Lower lobe of right lung (tissue), 2 donors: ENCODE results near the gene TAF7L. TPM values are rescaled to one million over a fixed set of nuclear protein-coding genes. Genes with fewer than 3 reads are reported as not detected.

Experiments
- ATAC-seq, 2 donors: fragments of 200-7000 bp; cut with Tn5 transposase; one replicate each; pipeline ENCODE4 v1.9.1; 2020 to 2022; ENCODE audit warnings: mild to moderate bottlenecking in 2 of 2, moderate library complexity in 2 of 2
- DNase-seq: peaks from one replicate; pipeline ENCODE4 v3.0.0-alpha.2; 2020
- H3K27ac ChIP-seq: fragments of 200-600 bp; one replicate; pipeline ENCODE4 v1.8.0; 2022
- H3K27me3 ChIP-seq: fragments of 200-600 bp; one replicate; pipeline ENCODE4 v1.8.0; 2022; ENCODE audit warnings: low read depth
- H3K36me3 ChIP-seq: fragments of 200-600 bp; one replicate; pipeline ENCODE4 v1.8.0; 2022; ENCODE audit warnings: mild to moderate bottlenecking
- H3K4me1 ChIP-seq: fragments of 200-600 bp; one replicate; pipeline ENCODE4 v1.8.0; 2022
- H3K4me3 ChIP-seq: fragments of 200-600 bp; one replicate; pipeline ENCODE4 v1.8.0; 2022; ENCODE audit warnings: mild to moderate bottlenecking
- H3K9me3 ChIP-seq: fragments of 200-600 bp; one replicate; pipeline ENCODE4 v1.8.0; 2022
- intact Hi-C: fragments of 100-400 bp; cut with DNase I; formaldehyde crosslinking; loops from one replicate; pipeline ENCODE4 v1.11.0; 2022
- total RNA-seq: library from RNA; stranded (reverse); fragmentation: NEBNext Ultra II Directional; extraction: Animal tissue kit (Norgen Biotek cat#: 25700); gene quantifications from one replicate; pipeline ENCODE4 v1.2.1, GENCODE V29; 2021
- TF ChIP-seq, protein P1 (sequence below): fragments of 200-600 bp; IDR thresholded peaks from one replicate; pipeline ENCODE4 v1.8.0; 2022; ENCODE audit warnings: antibody characterized with exemption, mild to moderate bottlenecking
- donor health status: DM: no; HTN: yes; CAD: no; lungs with severe emphysema.

Gene TAF7L
- total RNA-seq, 1 donor from 2014 or later, result not detected

GRCh38 chrX:101220662-101221260, 70.4 kb downstream of the TAF7L start:
- Histone ChIP-seq H3K27me3 (no peaks in the 10 kb centered on the region), H3K9me3 (no peaks in the 10 kb centered on the region), H3K36me3 (no peaks in the 10 kb centered on the region), H3K4me1 (no peaks in the 10 kb centered on the region), H3K27ac (no peak overlapping the region), H3K4me3 (no peak overlapping the region)
- intact Hi-C loops, result no loop called here
- ATAC-seq (no peak), DNase-seq (no peak)
- TF ChIP-seq, protein P1, sequence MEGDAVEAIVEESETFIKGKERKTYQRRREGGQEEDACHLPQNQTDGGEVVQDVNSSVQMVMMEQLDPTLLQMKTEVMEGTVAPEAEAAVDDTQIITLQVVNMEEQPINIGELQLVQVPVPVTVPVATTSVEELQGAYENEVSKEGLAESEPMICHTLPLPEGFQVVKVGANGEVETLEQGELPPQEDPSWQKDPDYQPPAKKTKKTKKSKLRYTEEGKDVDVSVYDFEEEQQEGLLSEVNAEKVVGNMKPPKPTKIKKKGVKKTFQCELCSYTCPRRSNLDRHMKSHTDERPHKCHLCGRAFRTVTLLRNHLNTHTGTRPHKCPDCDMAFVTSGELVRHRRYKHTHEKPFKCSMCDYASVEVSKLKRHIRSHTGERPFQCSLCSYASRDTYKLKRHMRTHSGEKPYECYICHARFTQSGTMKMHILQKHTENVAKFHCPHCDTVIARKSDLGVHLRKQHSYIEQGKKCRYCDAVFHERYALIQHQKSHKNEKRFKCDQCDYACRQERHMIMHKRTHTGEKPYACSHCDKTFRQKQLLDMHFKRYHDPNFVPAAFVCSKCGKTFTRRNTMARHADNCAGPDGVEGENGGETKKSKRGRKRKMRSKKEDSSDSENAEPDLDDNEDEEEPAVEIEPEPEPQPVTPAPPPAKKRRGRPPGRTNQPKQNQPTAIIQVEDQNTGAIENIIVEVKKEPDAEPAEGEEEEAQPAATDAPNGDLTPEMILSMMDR, result no peak

DNA sequence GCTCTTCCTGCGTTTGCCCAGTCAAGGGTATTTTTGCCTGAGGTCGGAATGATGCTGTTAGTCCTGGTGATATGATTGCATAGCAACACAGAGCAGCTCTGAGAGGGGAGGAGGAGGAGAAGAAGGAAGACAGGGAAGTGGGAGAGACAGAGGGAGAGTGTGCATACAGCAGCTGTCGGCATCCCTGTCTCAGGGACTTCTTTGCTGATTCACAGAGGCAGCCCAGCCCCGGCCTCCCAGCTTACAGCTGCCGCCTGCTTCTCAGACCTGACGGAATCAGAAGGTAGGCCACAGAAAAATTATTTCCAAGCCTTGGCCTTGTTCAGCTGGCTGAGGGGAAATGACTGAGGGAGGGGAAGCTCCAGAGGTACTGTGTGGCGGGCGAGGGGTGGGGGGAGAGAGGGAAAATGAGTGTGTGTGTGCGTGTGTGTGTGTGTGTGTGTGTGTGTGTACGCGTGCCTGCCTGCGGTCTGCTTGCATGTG, 71.2 kb downstream of the TAF7L start:
- no peak overlapping the region for H3K4me3 ChIP-seq
- TF ChIP-seq, protein P1, result no peak

DNA sequence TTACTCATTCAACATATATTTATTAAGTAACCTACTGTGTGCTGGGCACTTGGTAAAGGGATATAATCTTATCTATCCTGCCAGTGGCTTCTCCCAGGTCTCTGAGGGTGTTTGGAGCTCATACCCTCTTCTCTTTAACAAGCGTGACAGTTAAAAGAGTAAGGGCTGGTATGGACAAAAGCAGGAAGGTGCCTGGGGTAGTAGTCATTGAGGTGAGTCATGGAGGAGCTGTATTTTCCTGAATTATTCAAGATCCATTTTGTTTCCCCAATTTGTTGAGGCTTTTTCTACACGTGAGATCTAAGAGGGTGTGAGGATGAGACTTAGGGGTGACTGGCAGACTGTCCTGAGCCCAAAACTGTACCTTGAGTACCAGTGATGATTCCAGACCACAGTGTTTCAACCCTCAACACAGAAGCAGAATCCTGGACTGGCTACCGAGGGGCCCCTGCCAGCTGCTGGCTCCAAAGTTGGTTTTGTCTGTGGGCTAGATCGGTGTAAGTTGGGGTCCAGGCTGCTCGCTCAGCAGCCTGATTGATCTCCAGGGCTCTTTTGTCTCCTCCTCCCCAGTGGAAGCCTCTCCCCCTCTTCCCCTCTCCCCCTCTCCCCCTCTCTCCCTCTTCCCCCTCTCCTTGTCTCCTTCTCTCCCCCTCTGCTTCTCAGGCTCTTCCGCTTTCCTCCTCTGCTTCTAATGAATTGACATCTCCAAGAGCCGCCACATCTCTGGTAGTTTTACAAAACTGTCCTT, 71.8 kb downstream of the TAF7L start, which contains the start of gene DRP2:
DRP2 (plus strand) TSS at position 671 of the 748 bp plus-strand sequence. CDS start 11,862 bp downstream, outside the sequence.
- no peak for ATAC-seq
- TF ChIP-seq, protein P1, result no peak
- no peak for DNase-seq
- no peak within 1 kb of the TSS for H3K4me3 ChIP-seq
- no peaks in the 10 kb centered on the region for H3K27me3 ChIP-seq
- H3K4me1 ChIP-seq, result no peaks in the 10 kb centered on the region
- H3K36me3 ChIP-seq, result no peaks in the 10 kb centered on the region
- intact Hi-C loops, result no loop called here
- no peak within 1 kb of the TSS for H3K27ac ChIP-seq
- H3K9me3 ChIP-seq, result no peaks in the 10 kb centered on the region

More for the DNA sequence above, 71.2 kb downstream of the TAF7L start:
- ATAC-seq, result no peak
- intact Hi-C loops, result no loop called here
- H3K9me3 ChIP-seq, result no peaks in the 10 kb centered on the region
- H3K27ac ChIP-seq, result no peak overlapping the region
- H3K4me1 ChIP-seq, result no peaks in the 10 kb centered on the region
- H3K36me3 ChIP-seq, result no peaks in the 10 kb centered on the region
- no peak for DNase-seq
- H3K27me3 ChIP-seq, result no peaks in the 10 kb centered on the region

Other genes with a start within 250 kb of the TAF7L start
- 19.4 TPM for gene TRMT2B, start 239.2 kb downstream of the TAF7L start, total RNA-seq
- 1.5 TPM for gene TMEM35A, start 212.5 kb downstream of the TAF7L start, total RNA-seq
- 1.4 TPM for gene CENPI, start 193.1 kb downstream of the TAF7L start, total RNA-seq
- gene DRP2, start 71.5 kb downstream of the TAF7L start, total RNA-seq, result not detected
- gene TIMM8A, start 57.4 kb upstream of the TAF7L start, total RNA-seq, result 6.6 TPM
- 62.8 TPM for gene BTK, start 94.9 kb upstream of the TAF7L start, total RNA-seq
- gene RPL36A, start 99.7 kb upstream of the TAF7L start, total RNA-seq, result 154 TPM
- 51.1 TPM for gene GLA, start 116.6 kb upstream of the TAF7L start, total RNA-seq
- 62.1 TPM for gene HNRNPH2, start 116.9 kb upstream of the TAF7L start, total RNA-seq
- 14.3 TPM for gene ARMCX4, start 194.1 kb upstream of the TAF7L start, total RNA-seq